Loucy (cell line): ENCODE results near the gene PABPC1L2A.
"Not testable (repeated sequence)": the region's sequence is repeated elsewhere in the genome, so short reads cannot be mapped to it uniquely, and the experiment has no call there.

Source experiments
- EZH2phosphoT487 ChIP-seq: fragments of 200-600 bp; IDR thresholded peaks from 2 replicates; pipeline ENCODE4 v1.6.1; 2018; ENCODE audit warnings: antibody characterized with exemption, mild to moderate bottlenecking, moderate library complexity, borderline replicate concordance
- TF ChIP-seq, protein P1 (sequence below): fragments of 200-600 bp; sonication (generic); conservative IDR thresholded peaks from 2 replicates; pipeline ENCODE4 v1.5.1; 2014; ENCODE audit warnings: mild to moderate bottlenecking, antibody characterized with exemption, low read length

DNA sequence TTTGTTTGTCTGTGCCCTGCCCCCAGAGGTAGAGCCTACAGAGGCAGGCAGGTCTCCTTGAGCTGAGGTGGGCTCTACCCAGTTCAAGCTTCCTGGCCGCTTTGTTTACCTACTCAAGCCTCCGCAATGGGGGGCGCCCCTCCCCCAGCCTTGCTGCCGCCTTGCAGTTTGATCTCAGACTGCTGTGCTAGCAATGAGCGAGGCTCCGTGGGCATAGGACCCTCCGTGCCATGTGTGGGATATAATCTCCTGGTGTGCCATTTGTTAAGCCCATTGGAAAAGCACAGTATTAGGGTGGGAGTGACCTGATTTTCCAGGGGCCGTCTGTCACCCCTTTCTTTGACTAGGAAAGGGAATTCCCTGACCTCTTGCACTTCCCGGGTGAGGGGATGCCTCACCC lies 20.2 kb upstream of the PABPC1L2A start:
- TF ChIP-seq, protein P1, sequence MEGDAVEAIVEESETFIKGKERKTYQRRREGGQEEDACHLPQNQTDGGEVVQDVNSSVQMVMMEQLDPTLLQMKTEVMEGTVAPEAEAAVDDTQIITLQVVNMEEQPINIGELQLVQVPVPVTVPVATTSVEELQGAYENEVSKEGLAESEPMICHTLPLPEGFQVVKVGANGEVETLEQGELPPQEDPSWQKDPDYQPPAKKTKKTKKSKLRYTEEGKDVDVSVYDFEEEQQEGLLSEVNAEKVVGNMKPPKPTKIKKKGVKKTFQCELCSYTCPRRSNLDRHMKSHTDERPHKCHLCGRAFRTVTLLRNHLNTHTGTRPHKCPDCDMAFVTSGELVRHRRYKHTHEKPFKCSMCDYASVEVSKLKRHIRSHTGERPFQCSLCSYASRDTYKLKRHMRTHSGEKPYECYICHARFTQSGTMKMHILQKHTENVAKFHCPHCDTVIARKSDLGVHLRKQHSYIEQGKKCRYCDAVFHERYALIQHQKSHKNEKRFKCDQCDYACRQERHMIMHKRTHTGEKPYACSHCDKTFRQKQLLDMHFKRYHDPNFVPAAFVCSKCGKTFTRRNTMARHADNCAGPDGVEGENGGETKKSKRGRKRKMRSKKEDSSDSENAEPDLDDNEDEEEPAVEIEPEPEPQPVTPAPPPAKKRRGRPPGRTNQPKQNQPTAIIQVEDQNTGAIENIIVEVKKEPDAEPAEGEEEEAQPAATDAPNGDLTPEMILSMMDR: not testable (repeated sequence)
- TF ChIP-seq EZH2phosphoT487: not testable (repeated sequence)
